Pancreas (tissue), 10 donors: ENCODE data around the gene MVK. TPM values are rescaled to one million over a fixed set of nuclear protein-coding genes. Genes with fewer than 3 reads are reported as not detected.
A peak's percentile ranks its signal among the peaks of the same experiment; 100 is the strongest.

Experiments
- ATAC-seq, 4 donors: fragments of 200-7000 bp; cut with Tn5 transposase; one replicate each; pipeline versions ENCODE4 v1.8.0 to v1.9.1; 2020; ENCODE audit warnings: mild to moderate bottlenecking in 4 of 4, moderate library complexity in 4 of 4
- DNase-seq, 6 donors: peaks; one replicate each; pipeline ENCODE4 v3.0.0-alpha.2; 2020
- FAIRE-seq: peaks from 2 replicates; lab custom pipeline; 2012; peaks lifted over from hg19 to GRCh38; lab: Jason Lieb, UNC
- H3K27ac ChIP-seq, 4 donors: fragments of 200-600 bp; sonication (generic); 1 replicate in 3 of 4; 2 replicates in 1 of 4; pipeline versions ENCODE4 v1.5.0 to v1.8.0; 2020
- H3K27me3 ChIP-seq, 4 donors: fragments of 200-600 bp; one replicate each; pipeline ENCODE4 v1.8.0; 2021
- H3K36me3 ChIP-seq, 3 donors: fragments of 200-600 bp; sonication (generic) in 1 of 3; one replicate each; pipeline versions ENCODE4 v1.5.0 to v1.8.0; 2020 to 2021
- H3K4me1 ChIP-seq, 3 donors: fragments of 200-600 bp; one replicate each; pipeline ENCODE4 v1.8.0; 2021
- H3K4me3 ChIP-seq, 4 donors: fragments of 200-600 bp; sonication (generic) in 2 of 4; one replicate each; pipeline versions ENCODE4 v1.5.0 to v1.8.0; 2020 to 2021
- H3K9me3 ChIP-seq, 4 donors: fragments of 200-600 bp; one replicate each; pipeline ENCODE4 v1.8.0; 2021
- CTCF ChIP-seq, 4 donors: fragments of 200-600 bp; sonication (generic) in 3 of 4; IDR thresholded peaks; one replicate each; pipeline versions ENCODE4 v1.5.0 to v1.8.0; 2021; ENCODE audit warnings: antibody characterized with exemption in 4 of 4
- WGBS, 2 donors: extraction: QIAGEN DNeasy Blood & Tissue Kit; methylation state at CpG; one replicate each; pipeline ENCODE4 v1.1.7; 2013; 5-methylcytosine and 5-hydroxymethylcytosine counted together
- intact Hi-C, 3 donors: fragments of 100-400 bp; cut with DNase I; formaldehyde crosslinking; loops; one replicate each; pipeline versions ENCODE4 v1.11.1 to v1.14.2; 2022
- polyA plus RNA-seq, 2 donors: library from polyadenylated mRNA; stranded (reverse); fragments of 200-250 nt; gene quantifications; one replicate each; pipeline ENCODE4 v1.2.3, GENCODE V29; 2013
- total RNA-seq, 6 donors: library from RNA; stranded (reverse); fragmentation: NEBNext Ultra II Directional in 4 of 6; extraction: Animal tissue kit (Norgen Biotek cat#: 25700) in 4 of 6; gene quantifications; one replicate each; pipeline versions ENCODE4 v1.2.1 to v1.2.4, GENCODE V29; 2021 to 2023
- donor health status: healthy with polysubstance abuse.
- donor health status: DM: no; HTN: no; CAD: no; lungs with moderate emphysema.
- donor health status: DM: no; HTN: no; CAD: no.
- donor health status: control.
- donor health status: control.
- donor health status: Bipolar disorder and iron deficiency.
- donor health status: DM: yes; HTN: yes; CAD: no.
- donor health status: DM: no; HTN: no; CAD: no.
- donor health status: DM: no; HTN: no; CAD: no.
- donor health status: DM: yes; HTN: yes; CAD: no.

Gene MVK
- total and polyA plus RNA-seq, 8 donors = 5.8 to 15.9 (median 7.4) TPM

GRCh38 chr12:109539508-109539907, 34.1 kb upstream of the MVK start:
- FAIRE-seq (no peak), ATAC-seq (no peak), DNase-seq (no peak)
- no peaks in the 10 kb centered on the region for H3K27me3 ChIP-seq
- intact Hi-C loops = no loop called here
- no peaks in the 10 kb centered on the region for H3K4me1 ChIP-seq
- TF ChIP-seq CTCF (IDR thresholded peaks at IDR 0.05) = no peak
- no peaks in the 10 kb centered on the region for H3K36me3 ChIP-seq
- no peak overlapping the region for H3K27ac ChIP-seq
- no peaks in the 10 kb centered on the region for H3K9me3 ChIP-seq
- no peak overlapping the region for H3K4me3 ChIP-seq
- WGBS, 2 donors = 77 to 87% methylated on average over 9 of the region's 9 CpGs

DNA sequence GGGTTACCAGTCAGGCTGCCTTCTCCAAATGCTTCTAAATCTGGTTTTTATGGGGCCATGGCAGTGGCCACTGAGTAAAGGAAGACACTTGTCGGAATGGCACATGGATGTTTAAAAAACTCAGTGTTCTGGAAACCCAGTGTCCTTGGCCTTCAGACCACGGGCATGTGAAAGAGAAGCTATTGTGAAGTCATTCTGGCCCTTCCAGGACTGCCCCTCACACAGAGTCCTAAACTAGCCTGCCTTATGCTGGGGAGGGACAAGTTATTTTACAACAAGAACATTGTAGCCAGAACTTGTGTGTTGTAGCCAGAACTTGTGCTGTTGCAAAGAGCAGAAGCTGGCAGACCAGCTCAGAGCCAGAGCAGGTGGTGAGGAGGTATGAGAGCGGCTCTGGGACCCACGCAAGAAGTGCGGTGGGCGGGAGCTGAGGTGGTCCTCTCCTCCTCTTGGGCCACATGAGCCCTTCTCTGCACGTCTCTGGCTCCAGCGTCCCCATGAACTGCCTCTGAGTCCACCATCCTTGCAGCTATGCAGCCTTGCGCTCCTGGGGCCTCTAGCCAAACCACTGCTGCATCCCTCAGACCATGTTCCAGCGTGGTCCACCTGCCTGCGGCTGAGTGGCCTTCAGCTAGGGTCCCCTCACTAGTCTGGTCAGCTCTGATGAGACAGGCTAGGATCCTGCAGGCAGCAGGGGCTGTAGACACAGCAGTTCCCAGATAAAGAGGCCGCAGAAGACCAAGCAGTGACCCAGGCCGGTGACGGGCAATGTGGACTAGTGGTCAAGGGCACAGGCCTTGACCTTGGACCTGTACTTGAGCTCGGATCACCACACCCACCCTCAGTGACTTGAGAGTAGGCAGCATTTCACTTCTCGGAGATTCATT, 32.8 kb upstream of the MVK start:
- 80 to 86% methylated on average over 16 of the region's 16 CpGs for WGBS, 2 donors
- no peak overlapping the region for H3K27ac ChIP-seq
- FAIRE-seq = no peak
- TF ChIP-seq CTCF (IDR thresholded peaks at IDR 0.05) = no peak
- no peak overlapping the region for H3K4me3 ChIP-seq
- no peaks in the 10 kb centered on the region for H3K4me1 ChIP-seq
- intact Hi-C loops = no loop called here
- ATAC-seq = no peak
- H3K27me3 ChIP-seq = no peaks in the 10 kb centered on the region
- no peaks in the 10 kb centered on the region for H3K36me3 ChIP-seq
- DNase-seq = peak in 1 of 6 donors; percentile 27
- H3K9me3 ChIP-seq = no peaks in the 10 kb centered on the region

GRCh38 chr12:109541413-109541726, 32.2 kb upstream of the MVK start:
- no peak for TF ChIP-seq CTCF (IDR thresholded peaks at IDR 0.05)
- H3K4me3 ChIP-seq = no peak overlapping the region
- DNase-seq = no peak
- no peaks in the 10 kb centered on the region for H3K9me3 ChIP-seq
- WGBS, 2 donors = 38 to 45% methylated on average over 4 of the region's 4 CpGs
- H3K4me1 ChIP-seq = no peaks in the 10 kb centered on the region
- no peak overlapping the region for H3K27ac ChIP-seq
- ATAC-seq = peak in 2 of 4 donors; percentile 28 to 50
- H3K27me3 ChIP-seq = no peaks in the 10 kb centered on the region
- intact Hi-C loops = no loop called here
- no peak for FAIRE-seq
- H3K36me3 ChIP-seq = no peaks in the 10 kb centered on the region

DNA sequence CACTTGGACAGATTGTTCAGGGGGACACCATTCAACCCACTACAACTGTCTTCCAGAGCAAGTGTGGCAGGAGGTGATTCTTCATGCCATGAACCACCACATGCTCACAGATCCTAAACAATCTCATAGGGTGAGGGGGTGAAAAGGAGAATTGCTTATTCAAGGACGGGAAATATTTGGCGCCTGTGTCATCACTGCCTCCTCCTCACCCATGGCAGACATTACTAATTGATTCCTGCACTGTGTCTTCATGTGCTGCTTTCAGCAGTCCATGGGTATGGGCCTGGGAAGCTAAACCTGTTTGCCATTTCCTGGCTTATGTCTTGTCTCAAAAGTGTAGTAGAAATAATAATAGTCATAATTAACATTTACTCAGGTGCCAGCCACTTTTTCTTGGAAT, 31.6 kb upstream of the MVK start:
- intact Hi-C loops = no loop called here
- ATAC-seq (no peak), FAIRE-seq (no peak), DNase-seq (no peak)
- H3K4me1 ChIP-seq = no peaks in the 10 kb centered on the region
- H3K4me3 ChIP-seq = no peak overlapping the region
- H3K27me3 ChIP-seq = no peaks in the 10 kb centered on the region
- 84 to 87% methylated on average over 2 of the region's 2 CpGs for WGBS, 2 donors
- H3K36me3 ChIP-seq = no peaks in the 10 kb centered on the region
- H3K9me3 ChIP-seq = no peaks in the 10 kb centered on the region
- no peak overlapping the region for H3K27ac ChIP-seq
- no peak for TF ChIP-seq CTCF (IDR thresholded peaks at IDR 0.05)

DNA sequence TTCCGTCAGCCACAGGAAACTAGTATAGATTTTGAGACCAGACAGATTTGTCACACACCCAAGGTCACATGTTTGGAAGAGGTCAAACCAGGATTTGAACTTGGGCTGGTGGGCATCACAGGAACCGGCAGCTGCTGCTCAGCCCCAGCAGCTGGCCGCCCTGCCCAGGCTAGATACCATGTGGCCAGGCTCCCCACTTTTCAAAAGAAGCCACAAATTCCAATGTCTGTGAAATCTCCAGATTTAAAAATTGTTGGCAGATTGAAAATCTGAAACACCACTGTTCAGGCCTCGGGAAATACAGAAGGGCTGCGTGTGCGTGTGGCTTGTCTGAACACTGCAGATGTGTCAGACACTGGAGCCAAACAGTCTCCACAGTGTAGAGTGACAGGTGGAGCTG, 30.7 kb upstream of the MVK start:
- no peak for TF ChIP-seq CTCF (IDR thresholded peaks at IDR 0.05)
- H3K27ac ChIP-seq = no peak overlapping the region
- no peaks in the 10 kb centered on the region for H3K9me3 ChIP-seq
- no peak for DNase-seq
- 88% methylated on average over 6 of the region's 6 CpGs for WGBS, 2 donors
- no peaks in the 10 kb centered on the region for H3K27me3 ChIP-seq
- no peak for ATAC-seq
- H3K36me3 ChIP-seq = no peaks in the 10 kb centered on the region
- no peaks in the 10 kb centered on the region for H3K4me1 ChIP-seq
- H3K4me3 ChIP-seq = no peak overlapping the region
- FAIRE-seq = no peak
- intact Hi-C loops = no loop called here
